GM23248 (cell line): Measurements from ENCODE around the gene CABP1. TPM values are rescaled to one million over a fixed set of nuclear protein-coding genes. Genes with fewer than 3 reads are reported as not detected.

ENCODE experiments used
- DNase-seq: peaks from one replicate; pipeline ENCODE4 v3.0.0-alpha.2; 2015
- H2AFZ ChIP-seq: fragments of 200-600 bp; sonication (generic); 2 replicates; pipeline ENCODE4 v1.6.1; 2016; ENCODE audit warnings: antibody characterized with exemption
- H3F3A ChIP-seq: fragments of 200-600 bp; sonication (generic); 2 replicates; pipeline ENCODE4 v1.6.1; 2016; ENCODE audit warnings: mild to moderate bottlenecking, antibody characterized with exemption, mixed run types; ENCODE audit not compliant: insufficient read depth
- H3K27ac ChIP-seq: fragments of 200-600 bp; sonication (generic); 2 replicates; pipeline ENCODE4 v1.5.1; 2016; ENCODE audit warnings: mild to moderate bottlenecking
- H3K27me3 ChIP-seq: fragments of 200-600 bp; sonication (generic); replicated peaks from 2 replicates; pipeline ENCODE4 v1.6.1; 2016; ENCODE audit warnings: mild to moderate bottlenecking; ENCODE audit not compliant: insufficient read depth
- H3K36me3 ChIP-seq: fragments of 200-600 bp; sonication (generic); 2 replicates; pipeline ENCODE4 v1.6.1; 2016; ENCODE audit warnings: low read depth, mild to moderate bottlenecking
- H3K4me1 ChIP-seq: fragments of 200-600 bp; sonication (generic); 2 replicates; pipeline ENCODE4 v1.6.1; 2016; ENCODE audit warnings: mild to moderate bottlenecking; ENCODE audit not compliant: insufficient read depth
- H3K4me2 ChIP-seq: fragments of 200-600 bp; sonication (generic); one replicate; pipeline ENCODE4 v1.6.1; 2016; ENCODE audit warnings: mild to moderate bottlenecking; ENCODE audit not compliant: unreplicated experiment
- H3K4me3 ChIP-seq: fragments of 200-600 bp; sonication (generic); 2 replicates; pipeline ENCODE4 v1.5.1; 2016; ENCODE audit warnings: mild to moderate bottlenecking
- H3K79me2 ChIP-seq: fragments of 200-600 bp; sonication (generic); 2 replicates; pipeline ENCODE4 v1.6.1; 2016; ENCODE audit warnings: mild to moderate bottlenecking; ENCODE audit not compliant: insufficient read depth
- H3K9ac ChIP-seq: fragments of 200-600 bp; sonication (generic); 2 replicates; pipeline ENCODE4 v1.6.1; 2016; ENCODE audit warnings: mild to moderate bottlenecking
- H3K9me2 ChIP-seq: fragments of 200-600 bp; sonication (generic); 2 replicates; pipeline ENCODE4 v1.6.1; 2016; ENCODE audit warnings: mixed run types, mild to moderate bottlenecking, moderate library complexity; ENCODE audit not compliant: insufficient read depth
- H3K9me3 ChIP-seq: fragments of 200-600 bp; sonication (generic); one replicate; pipeline ENCODE4 v1.6.1; 2017; ENCODE audit warnings: low read depth
- H4K20me1 ChIP-seq: fragments of 200-600 bp; sonication (generic); 2 replicates; pipeline ENCODE4 v1.6.0; 2016; ENCODE audit not compliant: insufficient read depth
- EZH2 ChIP-seq: fragments of 200-600 bp; sonication (generic); IDR thresholded peaks from 2 replicates; pipeline ENCODE4 v1.6.1; 2018; ENCODE audit warnings: antibody characterized with exemption, mild to moderate bottlenecking; ENCODE audit not compliant: insufficient read depth, poor library complexity, severe bottlenecking
- EZH2phosphoT487 ChIP-seq: fragments of 200-600 bp; sonication (generic); IDR thresholded peaks from 2 replicates; pipeline ENCODE4 v1.6.1; 2018; ENCODE audit warnings: antibody characterized with exemption, moderate library complexity, mild to moderate bottlenecking, low read depth; ENCODE audit not compliant: insufficient read depth
- WGBS, 2 experiments: methylation state at CpG; one replicate each; pipeline ENCODE4 v1.1.6; 2015 to 2017; ENCODE audit warnings: low lambda C conversion rate in 2 of 2, low coverage in 1 of 2; ENCODE audit errors: missing lambda C conversion rate in 2 of 2; 5-methylcytosine and 5-hydroxymethylcytosine counted together
- in situ Hi-C: fragments of 300-500 bp; cut with MboI; formaldehyde crosslinking; loops from 2 replicates; pipeline ENCODE4 v1.15.0; 2020
- polyA plus RNA-seq: library from polyadenylated mRNA; unstranded; fragments of >200 nt; fragmentation: Nextera tagmentation; extraction: Ambion mirVana; gene quantifications from 2 replicates; pipeline ENCODE4 v1.2.1, GENCODE V29; 2016
- total RNA-seq: library from RNA; depleted of rRNA; stranded (reverse); fragments of >200 nt; shearing (Covaris generic); gene quantifications from 2 replicates; pipeline ENCODE4 v1.2.3, GENCODE V29; 2014; rRNA removed

CABP1 gene
- total RNA-seq: not detected in 2 replicates
- not detected in 2 replicates for polyA plus RNA-seq

- no peak within 1 kb of the TSS for H3K27ac ChIP-seq
- TF ChIP-seq EZH2 (peak; percentile 93), EZH2phosphoT487 (no peak)
- no peak for DNase-seq
- no peaks in the 10 kb centered on the region for H3K9me3 ChIP-seq
- peak within 1 kb of the TSS; percentile 44 for H3K4me3 ChIP-seq
- H3K9me2 ChIP-seq: no peaks in the 10 kb centered on the region
- H3K4me1 ChIP-seq: no peaks in the 10 kb centered on the region
- in situ Hi-C loops: no loop called here
- H4K20me1 ChIP-seq: no peaks in the 10 kb centered on the region
- no peaks in the 10 kb centered on the region for H3K36me3 ChIP-seq
- H3K4me2 ChIP-seq: peak within 1 kb of the TSS; percentile 9
- H3K79me2 ChIP-seq: no peaks in the 10 kb centered on the region
- no peak within 1 kb of the TSS for H3K9ac ChIP-seq
- H3K27me3 ChIP-seq: peaks cover 45% of the 10 kb centered on the region
- no peaks in the 10 kb centered on the region for H3F3A ChIP-seq
- H2AFZ ChIP-seq: no peak within 1 kb of the TSS
- 16 to 18% methylated on average over 33 to 34 of the region's 56 CpGs for WGBS, 2 experiments
These were observed at the start of gene CABP1 for GRCh38 chr12:120639771-120640721. Gene CABP1 (plus strand): TSS chr12:120640626. CDS start chr12:120640686, 60 bp downstream.

- Histone ChIP-seq H3K27ac (no peak overlapping the region), H3K27me3 (peaks cover 8% of the 10 kb centered on the region; the same call in 1 of the 2 replicates), H3K4me3 (no peak overlapping the region), H2AFZ (no peak overlapping the region), H3K4me2 (no peak overlapping the region), H3K9me3 (no peaks in the 10 kb centered on the region), H3K79me2 (no peaks in the 10 kb centered on the region), H4K20me1 (no peaks in the 10 kb centered on the region), H3K9ac (no peak overlapping the region), H3K9me2 (no peaks in the 10 kb centered on the region), H3K4me1 (no peaks in the 10 kb centered on the region), H3F3A (no peaks in the 10 kb centered on the region), H3K36me3 (no peaks in the 10 kb centered on the region)
- WGBS, 2 experiments: 70% methylated on average over 6 of the region's 6 CpGs
- DNase-seq: no peak
- in situ Hi-C loops: loop anchor here (10.0 kb wide), 1 partner anchor 364 kb away; no protein-coding TSS in a partner anchor
- TF ChIP-seq EZH2phosphoT487 (no peak), EZH2 (no peak)
These were observed 49.6 kb upstream of the CABP1 start for GRCh38 chr12:120590741-120591407.

- no peak overlapping the region for H3K27ac ChIP-seq
- H3K27me3 ChIP-seq: peaks cover 16% of the 10 kb centered on the region
- no peaks in the 10 kb centered on the region for H3K36me3 ChIP-seq
- TF ChIP-seq EZH2: no peak
- WGBS, 2 experiments: 53 to 54% methylated on average over 8 of the region's 8 CpGs
- H2AFZ ChIP-seq: no peak overlapping the region
- H3K4me1 ChIP-seq: no peaks in the 10 kb centered on the region
- no peaks in the 10 kb centered on the region for H3K9me2 ChIP-seq
- H3F3A ChIP-seq: no peaks in the 10 kb centered on the region
- H3K9ac ChIP-seq: no peak overlapping the region
- no peak overlapping the region for H3K4me3 ChIP-seq
- in situ Hi-C loops: loop anchor here (10.0 kb wide), 1 partner anchor 362 kb away; no protein-coding TSS in a partner anchor
- H4K20me1 ChIP-seq: no peaks in the 10 kb centered on the region
- no peaks in the 10 kb centered on the region for H3K9me3 ChIP-seq
- H3K4me2 ChIP-seq: no peak overlapping the region
- DNase-seq: no peak
- H3K79me2 ChIP-seq: no peaks in the 10 kb centered on the region
These were observed 48.0 kb upstream of the CABP1 start for GRCh38 chr12:120592121-120593049.
